HFFc6 (cell line): ENCODE data around the gene SSMEM1. TPM values are rescaled to one million over a fixed set of nuclear protein-coding genes. Genes with fewer than 3 reads are reported as not detected.
"Not testable (repeated sequence)": the region's sequence is repeated elsewhere in the genome, so short reads cannot be mapped to it uniquely, and the experiment has no call there.

Source experiments
- DNase-seq: peaks from one replicate; pipeline ENCODE4 v3.0.0-alpha.2; 2018
- H3K27ac Mint-ChIP-seq: 2 replicates; pipeline ENCODE4 v1.8.0; 2020; ENCODE audit warnings: mild to moderate bottlenecking, mixed read lengths
- H3K27me3 Mint-ChIP-seq: 2 replicates; pipeline ENCODE4 v1.8.0; 2021; ENCODE audit warnings: mild to moderate bottlenecking, moderate library complexity, mixed read lengths; ENCODE audit not compliant: insufficient read depth
- H3K36me3 Mint-ChIP-seq: 2 replicates; pipeline ENCODE4 v1.8.0; 2021; ENCODE audit warnings: low read depth, mixed read lengths
- H3K4me1 Mint-ChIP-seq: 2 replicates; pipeline ENCODE4 v1.8.0; 2020; ENCODE audit warnings: low read depth, mixed read lengths
- H3K4me3 Mint-ChIP-seq: 2 replicates; pipeline ENCODE4 v1.8.0; 2020; ENCODE audit warnings: mild to moderate bottlenecking, moderate library complexity, mixed read lengths
- H3K9me3 Mint-ChIP-seq: 2 replicates; pipeline ENCODE4 v1.8.0; 2020; ENCODE audit warnings: mild to moderate bottlenecking, mixed read lengths
- CTCF ChIP-seq: fragments of 200-600 bp; sonication (generic); IDR thresholded peaks from 2 replicates; pipeline ENCODE4 v1.5.0; 2021; ENCODE audit warnings: antibody characterized with exemption, mild to moderate bottlenecking
- total RNA-seq, 6 experiments: library from RNA; stranded (reverse); fragmentation: NEBNext Ultra II Directional; extraction: Animal tissue kit (Norgen Biotek cat#: 25700); gene quantifications; 2 replicates in 1 of 6; 3 replicates in 5 of 6; pipeline ENCODE4 v1.2.3, GENCODE V29; 2021

Gene SSMEM1
- total RNA-seq, 6 experiments from 2014 or later: not detected

- Mint-ChIP-seq H3K4me1 (peaks cover 7% of the 10 kb centered on the region), H3K27ac (no peak overlapping the region), H3K36me3 (no peaks in the 10 kb centered on the region), H3K9me3 (no peaks in the 10 kb centered on the region; the same call in 1 of the 2 replicates), H3K27me3 (peaks cover 19% of the 10 kb centered on the region), H3K4me3 (no peak overlapping the region)
- TF ChIP-seq CTCF: no peak
- no peak for DNase-seq
These were observed 20.4 kb downstream of the SSMEM1 start for GRCh38 chr7:130227883-130228575.

- Mint-ChIP-seq H3K36me3 (no peaks in the 10 kb centered on the region), H3K27me3 (peaks cover 23% of the 10 kb centered on the region), H3K27ac (no peak overlapping the region), H3K4me1 (peaks cover 7% of the 10 kb centered on the region), H3K9me3 (no peaks in the 10 kb centered on the region; the same call in 1 of the 2 replicates), H3K4me3 (no peak overlapping the region)
- DNase-seq: no peak
- TF ChIP-seq CTCF: no peak
These were observed 21.3 kb downstream of the SSMEM1 start for GRCh38 chr7:130228840-130229502.

DNA sequence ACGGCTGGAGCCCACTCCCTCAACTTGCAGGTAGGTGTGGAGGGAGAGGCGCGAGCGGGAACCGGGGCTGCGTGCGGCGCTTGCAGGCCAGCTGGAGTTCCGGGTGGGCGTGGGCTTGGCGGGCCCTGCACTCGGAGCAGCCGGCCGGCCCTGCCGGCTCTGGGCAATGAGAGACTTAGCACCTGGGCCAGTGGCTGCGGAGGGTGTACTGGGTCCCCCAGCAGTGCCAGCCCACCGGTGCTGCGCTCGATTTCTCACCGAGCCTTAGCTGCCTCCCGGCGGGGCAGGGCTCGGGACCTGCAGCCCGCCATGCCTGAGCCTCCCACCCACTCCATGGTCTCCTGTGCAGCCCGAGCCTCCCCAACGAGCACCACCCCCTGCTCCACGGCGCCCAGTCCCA, 22.3 kb downstream of the SSMEM1 start:
- H3K4me1 Mint-ChIP-seq, H3K4me3 Mint-ChIP-seq, H3K36me3 Mint-ChIP-seq, H3K9me3 Mint-ChIP-seq, DNase-seq, H3K27ac Mint-ChIP-seq: not testable (repeated sequence)
- peaks cover 22% of the 10 kb centered on the region for H3K27me3 Mint-ChIP-seq

DNA sequence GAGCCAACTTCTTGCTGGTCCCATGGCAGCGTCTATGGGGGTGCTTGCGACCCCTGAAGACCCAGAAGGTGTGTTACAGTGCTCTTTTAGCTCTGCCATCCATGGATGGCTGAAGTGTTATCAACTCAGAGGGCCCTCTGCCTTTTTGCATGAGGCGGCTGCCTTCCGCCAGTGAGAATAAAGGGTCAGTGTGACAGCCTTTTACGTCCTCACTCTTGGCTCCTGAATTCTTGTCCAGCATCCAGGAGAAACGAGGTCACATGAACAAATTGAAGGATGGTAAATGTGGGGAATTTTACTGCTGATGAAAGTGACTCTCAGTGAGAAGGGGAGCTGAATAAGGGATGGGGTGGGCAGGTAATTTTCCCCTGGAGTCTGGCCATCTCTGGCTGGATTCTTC, 24.1 kb downstream of the SSMEM1 start:
- no peak overlapping the region for H3K27ac Mint-ChIP-seq
- TF ChIP-seq CTCF: no peak
- DNase-seq: no peak
- no peaks in the 10 kb centered on the region for H3K4me1 Mint-ChIP-seq
- H3K36me3 Mint-ChIP-seq: no peaks in the 10 kb centered on the region
- no peaks in the 10 kb centered on the region; the same call in 1 of the 2 replicates for H3K9me3 Mint-ChIP-seq
- H3K27me3 Mint-ChIP-seq: peaks cover 27% of the 10 kb centered on the region
- H3K4me3 Mint-ChIP-seq: no peak overlapping the region

GRCh38 chr7:130232209-130232608, 24.5 kb downstream of the SSMEM1 start:
- no peaks in the 10 kb centered on the region for H3K4me1 Mint-ChIP-seq
- TF ChIP-seq CTCF: no peak
- no peaks in the 10 kb centered on the region for H3K36me3 Mint-ChIP-seq
- no peak for DNase-seq
- no peak overlapping the region for H3K27ac Mint-ChIP-seq
- H3K4me3 Mint-ChIP-seq: no peak overlapping the region
- peaks cover 27% of the 10 kb centered on the region for H3K27me3 Mint-ChIP-seq
- no peaks in the 10 kb centered on the region; the same call in 1 of the 2 replicates for H3K9me3 Mint-ChIP-seq

DNA sequence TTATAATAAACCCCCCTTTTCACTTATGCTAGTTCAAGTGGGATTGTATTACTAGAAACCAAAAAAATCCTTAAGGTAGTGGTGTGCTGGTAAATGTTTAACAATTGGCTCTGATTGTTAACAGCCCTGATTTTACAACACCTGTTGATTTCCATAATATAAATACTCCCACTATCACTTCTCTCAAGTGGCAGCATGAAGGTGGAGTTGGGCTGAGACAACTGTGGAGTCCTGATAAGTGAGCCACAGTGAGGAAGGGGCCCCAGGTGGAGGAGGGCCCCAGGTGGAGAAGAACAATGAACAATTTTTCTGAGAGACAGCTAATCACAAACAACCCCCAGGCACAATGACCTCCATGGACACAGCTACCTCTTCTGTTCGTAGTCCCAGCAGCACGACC, 26.4 kb downstream of the SSMEM1 start:
- Mint-ChIP-seq H3K9me3 (no peaks in the 10 kb centered on the region; the same call in 1 of the 2 replicates), H3K4me3 (no peak overlapping the region), H3K27me3 (peaks cover 21% of the 10 kb centered on the region), H3K36me3 (no peaks in the 10 kb centered on the region), H3K4me1 (no peaks in the 10 kb centered on the region), H3K27ac (no peak overlapping the region)
- no peak for DNase-seq
- TF ChIP-seq CTCF: no peak

GRCh38 chr7:130236361-130236760, 28.7 kb downstream of the SSMEM1 start:
- DNase-seq, H3K4me1 Mint-ChIP-seq, H3K9me3 Mint-ChIP-seq, H3K27ac Mint-ChIP-seq, H3K4me3 Mint-ChIP-seq, H3K36me3 Mint-ChIP-seq: not testable (repeated sequence)
- H3K27me3 Mint-ChIP-seq: peaks cover 26% of the 10 kb centered on the region
